GM23248 (cell line): ENCODE measurements around the gene SLTM. TPM values are rescaled to one million over a fixed set of nuclear protein-coding genes. Genes with fewer than 3 reads are reported as not detected.
"Not testable (repeated sequence)": the region's sequence is repeated elsewhere in the genome, so short reads cannot be mapped to it uniquely, and the experiment has no call there.

Experiments used
- DNase-seq: peaks from one replicate; pipeline ENCODE4 v3.0.0-alpha.2; 2015
- H2AFZ ChIP-seq: fragments of 200-600 bp; sonication (generic); 2 replicates; pipeline ENCODE4 v1.6.1; 2016; ENCODE audit warnings: antibody characterized with exemption
- H3F3A ChIP-seq: fragments of 200-600 bp; sonication (generic); 2 replicates; pipeline ENCODE4 v1.6.1; 2016; ENCODE audit warnings: mild to moderate bottlenecking, antibody characterized with exemption, mixed run types; ENCODE audit not compliant: insufficient read depth
- H3K27ac ChIP-seq: fragments of 200-600 bp; sonication (generic); 2 replicates; pipeline ENCODE4 v1.5.1; 2016; ENCODE audit warnings: mild to moderate bottlenecking
- H3K27me3 ChIP-seq: fragments of 200-600 bp; sonication (generic); replicated peaks from 2 replicates; pipeline ENCODE4 v1.6.1; 2016; ENCODE audit warnings: mild to moderate bottlenecking; ENCODE audit not compliant: insufficient read depth
- H3K36me3 ChIP-seq: fragments of 200-600 bp; sonication (generic); 2 replicates; pipeline ENCODE4 v1.6.1; 2016; ENCODE audit warnings: low read depth, mild to moderate bottlenecking
- H3K4me1 ChIP-seq: fragments of 200-600 bp; sonication (generic); 2 replicates; pipeline ENCODE4 v1.6.1; 2016; ENCODE audit warnings: mild to moderate bottlenecking; ENCODE audit not compliant: insufficient read depth
- H3K4me2 ChIP-seq: fragments of 200-600 bp; sonication (generic); one replicate; pipeline ENCODE4 v1.6.1; 2016; ENCODE audit warnings: mild to moderate bottlenecking; ENCODE audit not compliant: unreplicated experiment
- H3K4me3 ChIP-seq: fragments of 200-600 bp; sonication (generic); 2 replicates; pipeline ENCODE4 v1.5.1; 2016; ENCODE audit warnings: mild to moderate bottlenecking
- H3K79me2 ChIP-seq: fragments of 200-600 bp; sonication (generic); 2 replicates; pipeline ENCODE4 v1.6.1; 2016; ENCODE audit warnings: mild to moderate bottlenecking; ENCODE audit not compliant: insufficient read depth
- H3K9ac ChIP-seq: fragments of 200-600 bp; sonication (generic); 2 replicates; pipeline ENCODE4 v1.6.1; 2016; ENCODE audit warnings: mild to moderate bottlenecking
- H3K9me2 ChIP-seq: fragments of 200-600 bp; sonication (generic); 2 replicates; pipeline ENCODE4 v1.6.1; 2016; ENCODE audit warnings: mixed run types, mild to moderate bottlenecking, moderate library complexity; ENCODE audit not compliant: insufficient read depth
- H3K9me3 ChIP-seq: fragments of 200-600 bp; sonication (generic); one replicate; pipeline ENCODE4 v1.6.1; 2017; ENCODE audit warnings: low read depth
- H4K20me1 ChIP-seq: fragments of 200-600 bp; sonication (generic); 2 replicates; pipeline ENCODE4 v1.6.0; 2016; ENCODE audit not compliant: insufficient read depth
- EZH2 ChIP-seq: fragments of 200-600 bp; sonication (generic); IDR thresholded peaks from 2 replicates; pipeline ENCODE4 v1.6.1; 2018; ENCODE audit warnings: antibody characterized with exemption, mild to moderate bottlenecking; ENCODE audit not compliant: insufficient read depth, poor library complexity, severe bottlenecking
- EZH2phosphoT487 ChIP-seq: fragments of 200-600 bp; sonication (generic); IDR thresholded peaks from 2 replicates; pipeline ENCODE4 v1.6.1; 2018; ENCODE audit warnings: antibody characterized with exemption, moderate library complexity, mild to moderate bottlenecking, low read depth; ENCODE audit not compliant: insufficient read depth
- WGBS, 2 experiments: methylation state at CpG; one replicate each; pipeline ENCODE4 v1.1.6; 2015 to 2017; ENCODE audit warnings: low lambda C conversion rate in 2 of 2, low coverage in 1 of 2; ENCODE audit errors: missing lambda C conversion rate in 2 of 2; 5-methylcytosine and 5-hydroxymethylcytosine counted together
- in situ Hi-C: fragments of 300-500 bp; cut with MboI; formaldehyde crosslinking; loops from 2 replicates; pipeline ENCODE4 v1.15.0; 2020
- polyA plus RNA-seq: library from polyadenylated mRNA; unstranded; fragments of >200 nt; fragmentation: Nextera tagmentation; extraction: Ambion mirVana; gene quantifications from 2 replicates; pipeline ENCODE4 v1.2.1, GENCODE V29; 2016
- total RNA-seq: library from RNA; depleted of rRNA; stranded (reverse); fragments of >200 nt; shearing (Covaris generic); gene quantifications from 2 replicates; pipeline ENCODE4 v1.2.3, GENCODE V29; 2014

Gene SLTM
- total and polyA plus RNA-seq, 2 experiments from 2014 or later, result 47.2 to 58.9 TPM

GRCh38 chr15:58951388-58952007 is 18.0 kb upstream of the SLTM start:
- H3F3A ChIP-seq, result peaks cover 19% of the 10 kb centered on the region
- no peaks in the 10 kb centered on the region for H3K9me3 ChIP-seq
- TF ChIP-seq EZH2phosphoT487 (no peak), EZH2 (no peak)
- DNase-seq, result peak; percentile 92
- H3K27me3 ChIP-seq, result no peaks in the 10 kb centered on the region
- H3K4me2 ChIP-seq, result peak overlapping the region; percentile 16
- WGBS, 2 experiments, result 22 to 23% methylated on average over 5 of the region's 5 CpGs
- in situ Hi-C loops, result no loop called here
- H2AFZ ChIP-seq, result no peak overlapping the region
- no peaks in the 10 kb centered on the region for H3K79me2 ChIP-seq
- H3K4me3 ChIP-seq, result no peak overlapping the region
- H3K4me1 ChIP-seq, result peaks cover 21% of the 10 kb centered on the region
- no peaks in the 10 kb centered on the region for H4K20me1 ChIP-seq
- no peaks in the 10 kb centered on the region for H3K9me2 ChIP-seq
- H3K27ac ChIP-seq, result 0 out of 2 replicates have a peak overlapping the region, but pooled peaks have one; percentile 11
- H3K36me3 ChIP-seq, result no peaks in the 10 kb centered on the region
- H3K9ac ChIP-seq, result no peak overlapping the region

- Histone ChIP-seq H3K36me3 (no peaks in the 10 kb centered on the region), H3K4me2 (no peak overlapping the region), H3K4me3 (no peak overlapping the region), H3K9me2 (no peaks in the 10 kb centered on the region), H3K27ac (no peak overlapping the region), H3K27me3 (no peaks in the 10 kb centered on the region), H3K9me3 (no peaks in the 10 kb centered on the region), H2AFZ (no peak overlapping the region), H3K4me1 (peaks cover 11% of the 10 kb centered on the region), H3K9ac (no peak overlapping the region), H3F3A (peaks cover 5% of the 10 kb centered on the region), H3K79me2 (no peaks in the 10 kb centered on the region), H4K20me1 (no peaks in the 10 kb centered on the region)
- in situ Hi-C loops, result no loop called here
- TF ChIP-seq EZH2 (no peak), EZH2phosphoT487 (no peak)
- DNase-seq, result no peak
- WGBS, 2 experiments, result 91 to 93% methylated on average over 3 of the region's 3 CpGs
These were observed 13.7 kb upstream of the SLTM start for GRCh38 chr15:58947179-58947578.

- peak overlapping the region; percentile 94 for H2AFZ ChIP-seq
These were observed 1.5 kb upstream of the SLTM start for GRCh38 chr15:58934974-58935373.

GRCh38 chr15:58934521-58934920 is 1.0 kb upstream of the SLTM start:
- peak overlapping the region; percentile 99 for H3K4me3 ChIP-seq

More at GRCh38 chr15:58934974-58935373, 1.5 kb upstream of the SLTM start:
- H3K4me2 ChIP-seq, H3K4me3 ChIP-seq, H3K9ac ChIP-seq, H3K27me3 ChIP-seq, H3K9me2 ChIP-seq, H3K9me3 ChIP-seq, H3K27ac ChIP-seq, in situ Hi-C loops, H4K20me1 ChIP-seq, DNase-seq, H3K36me3 ChIP-seq: not testable (repeated sequence)
- peaks cover 19% of the 10 kb centered on the region for H3K4me1 ChIP-seq
- H3K79me2 ChIP-seq, result peaks cover 30% of the 10 kb centered on the region
- H3F3A ChIP-seq, result peaks cover 23% of the 10 kb centered on the region
- WGBS, 2 experiments, result 98 to 99% methylated on average over 8 of the region's 8 CpGs

More at GRCh38 chr15:58934521-58934920, 1.0 kb upstream of the SLTM start:
- peaks cover 19% of the 10 kb centered on the region for H3K4me1 ChIP-seq
- DNase-seq, result peak; percentile 24
- WGBS, 2 experiments, result 81 to 83% methylated on average over 4 of the region's 4 CpGs
- no peaks in the 10 kb centered on the region for H3K36me3 ChIP-seq
- peak overlapping the region; percentile 94 for H3K4me2 ChIP-seq
- peaks cover 23% of the 10 kb centered on the region for H3F3A ChIP-seq
- H2AFZ ChIP-seq, result peak overlapping the region; percentile 94
- H3K9me3 ChIP-seq, result no peaks in the 10 kb centered on the region
- no peaks in the 10 kb centered on the region for H3K27me3 ChIP-seq
- H3K27ac ChIP-seq, result peak overlapping the region; percentile 95
- H3K9me2 ChIP-seq, result no peaks in the 10 kb centered on the region
- TF ChIP-seq EZH2 (no peak), EZH2phosphoT487 (no peak)
- H4K20me1 ChIP-seq, result no peaks in the 10 kb centered on the region; the same call in 1 of the 2 replicates
- in situ Hi-C loops, result no loop called here
- peaks cover 34% of the 10 kb centered on the region for H3K79me2 ChIP-seq
- H3K9ac ChIP-seq, result peak overlapping the region; percentile 98
